Smooth muscle cell (in vitro differentiated cells): ENCODE results near the gene YAP1. TPM values are rescaled to one million over a fixed set of nuclear protein-coding genes. Genes with fewer than 3 reads are reported as not detected.

Source experiments
- DNase-seq: peaks from one replicate; lab custom pipeline; 2025; ENCODE audit not compliant: unreplicated experiment; lab: John Stamatoyannopoulos, UW
- H2AFZ ChIP-seq: fragments of 200-600 bp; sonication (generic); 2 replicates; pipeline ENCODE4 v1.6.0; 2016; ENCODE audit warnings: antibody characterized with exemption, low read depth, mild to moderate bottlenecking
- H3F3A ChIP-seq: fragments of 200-600 bp; sonication (generic); 2 replicates; pipeline ENCODE4 v1.6.0; 2017; ENCODE audit warnings: antibody characterized with exemption, low read depth
- H3K27ac ChIP-seq: fragments of 200-600 bp; sonication (generic); 2 replicates; pipeline ENCODE4 v1.5.1; 2016; ENCODE audit warnings: low read depth, mild to moderate bottlenecking
- H3K27me3 ChIP-seq: fragments of 200-600 bp; sonication (generic); 2 replicates; pipeline ENCODE4 v1.6.1; 2016; ENCODE audit warnings: low read depth, mild to moderate bottlenecking
- H3K36me3 ChIP-seq: fragments of 200-600 bp; sonication (generic); 2 replicates; pipeline ENCODE4 v1.5.1; 2016; ENCODE audit warnings: low read depth
- H3K4me1 ChIP-seq: fragments of 200-600 bp; sonication (generic); 2 replicates; pipeline ENCODE4 v1.5.1; 2016; ENCODE audit warnings: low read depth
- H3K4me2 ChIP-seq: fragments of 200-600 bp; sonication (generic); 2 replicates; pipeline ENCODE4 v1.6.0; 2016; ENCODE audit warnings: mild to moderate bottlenecking
- H3K4me3 ChIP-seq: fragments of 200-600 bp; sonication (generic); 2 replicates; pipeline ENCODE4 v1.5.1; 2016; ENCODE audit warnings: mild to moderate bottlenecking
- H3K79me2 ChIP-seq: fragments of 200-600 bp; sonication (generic); 2 replicates; pipeline ENCODE4 v1.6.0; 2016; ENCODE audit warnings: low read depth, mild to moderate bottlenecking
- H3K9ac ChIP-seq: fragments of 200-600 bp; sonication (generic); 2 replicates; pipeline ENCODE4 v1.6.0; 2016; ENCODE audit warnings: low read depth
- H3K9me3 ChIP-seq: fragments of 200-600 bp; sonication (generic); replicated peaks from 2 replicates; pipeline ENCODE4 v1.5.1; 2016; ENCODE audit warnings: low read depth
- H4K20me1 ChIP-seq: fragments of 200-600 bp; sonication (generic); 2 replicates; pipeline ENCODE4 v1.6.0; 2016; ENCODE audit warnings: low read depth
- CTCF ChIP-seq: fragments of 200-600 bp; sonication (generic); IDR thresholded peaks from 2 replicates; pipeline ENCODE4 v1.5.1; 2017; ENCODE audit warnings: borderline replicate concordance, mild to moderate bottlenecking, antibody characterized with exemption; ENCODE audit not compliant: insufficient read depth, poor library complexity, severe bottlenecking
- WGBS: methylation state at CpG from one replicate; pipeline ENCODE4 v1.1.7; 2016; ENCODE audit warnings: low lambda C conversion rate; 5-methylcytosine and 5-hydroxymethylcytosine counted together
- polyA plus RNA-seq: library from polyadenylated mRNA; unstranded; fragments of >200 nt; fragmentation: Nextera tagmentation; extraction: Ambion mirVana; gene quantifications from 2 replicates; pipeline ENCODE4 v1.2.1, GENCODE V29; 2016
- total RNA-seq: library from RNA; depleted of rRNA; stranded (reverse); fragments of >200 nt; gene quantifications from 2 replicates; pipeline ENCODE4 v1.2.3, GENCODE V29; 2014

Gene YAP1
- total and polyA plus RNA-seq, 2 experiments from 2014 or later, result 25.1 to 174 TPM

- Histone ChIP-seq H3K9me3 (no peaks in the 10 kb centered on the region), H3F3A (peaks cover 14% of the 10 kb centered on the region), H2AFZ (no peak overlapping the region), H3K79me2 (no peaks in the 10 kb centered on the region), H3K4me3 (no peak overlapping the region), H4K20me1 (no peaks in the 10 kb centered on the region), H3K9ac (no peak overlapping the region), H3K27ac (peak overlapping the region; percentile 60), H3K36me3 (peaks cover 4% of the 10 kb centered on the region), H3K4me2 (no peak overlapping the region), H3K27me3 (no peaks in the 10 kb centered on the region), H3K4me1 (peaks cover 7% of the 10 kb centered on the region)
- WGBS, result 67% methylated on average over 5 of the region's 5 CpGs
- no peak for TF ChIP-seq CTCF
- DNase-seq, result no peak
These were observed 127.0 kb downstream of the YAP1 start for GRCh38 chr11:102237096-102237735.

GRCh38 chr11:102238391-102238821 is 128.2 kb downstream of the YAP1 start:
- Histone ChIP-seq H3K27me3 (no peaks in the 10 kb centered on the region), H3K4me3 (no peak overlapping the region)

DNA sequence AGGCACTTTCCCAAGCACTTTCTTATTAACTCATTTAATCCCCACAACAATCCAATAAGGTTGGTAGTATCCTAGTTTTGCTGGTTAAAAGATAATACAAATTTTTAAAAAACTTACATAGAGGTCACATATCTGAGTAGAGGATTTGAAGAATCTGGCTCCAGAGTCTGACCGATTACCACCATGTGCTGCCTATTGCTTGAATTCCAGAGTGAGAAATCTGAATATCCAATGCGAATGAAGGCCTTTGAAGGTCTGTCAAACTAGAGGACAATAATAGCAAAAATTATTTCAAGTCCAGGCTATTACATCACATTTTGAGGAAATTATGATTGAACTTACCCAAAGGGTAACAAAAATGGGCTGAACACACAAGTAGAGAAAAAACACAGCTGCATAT is 129.2 kb downstream of the YAP1 start:
- 98% methylated on average over 2 of the region's 2 CpGs for WGBS
- H3K27me3 ChIP-seq, result no peaks in the 10 kb centered on the region

More at GRCh38 chr11:102238391-102238821, 128.2 kb downstream of the YAP1 start:
- Histone ChIP-seq H3K36me3 (peaks cover 2% of the 10 kb centered on the region), H3F3A (peaks cover 12% of the 10 kb centered on the region), H3K9me3 (no peaks in the 10 kb centered on the region), H3K4me2 (no peak overlapping the region), H3K79me2 (no peaks in the 10 kb centered on the region), H4K20me1 (no peaks in the 10 kb centered on the region), H3K4me1 (peaks cover 7% of the 10 kb centered on the region), H3K9ac (no peak overlapping the region), H3K27ac (no peak overlapping the region), H2AFZ (no peak overlapping the region)
- DNase-seq, result no peak
- no peak for TF ChIP-seq CTCF

More for the DNA sequence above, 129.2 kb downstream of the YAP1 start:
- Histone ChIP-seq H3K9me3 (no peaks in the 10 kb centered on the region), H3K4me3 (no peak overlapping the region), H3K9ac (no peak overlapping the region), H4K20me1 (no peaks in the 10 kb centered on the region), H3K36me3 (no peaks in the 10 kb centered on the region), H3K79me2 (no peaks in the 10 kb centered on the region), H3K4me1 (peaks cover 7% of the 10 kb centered on the region), H2AFZ (no peak overlapping the region), H3K4me2 (no peak overlapping the region), H3K27ac (no peak overlapping the region), H3F3A (peaks cover 9% of the 10 kb centered on the region)
- no peak for DNase-seq
- no peak for TF ChIP-seq CTCF
